H7 (cell line): ENCODE measurements around the gene CDK19. TPM values are rescaled to one million over a fixed set of nuclear protein-coding genes. Genes with fewer than 3 reads are reported as not detected.
"Not testable (repeated sequence)": the region's sequence is repeated elsewhere in the genome, so short reads cannot be mapped to it uniquely, and the experiment has no call there.

ENCODE experiments used
- DNase-seq: peaks from one replicate; pipeline ENCODE4 v3.0.0; 2012
- H3K27me3 ChIP-seq: 2 replicates; pipeline ENCODE4 v1.6.0; 2011; ENCODE audit warnings: mild to moderate bottlenecking, low read length; ENCODE audit not compliant: control insufficient read depth, insufficient read depth
- H3K36me3 ChIP-seq: replicated peaks from 2 replicates; pipeline ENCODE4 v1.5.1; 2011; ENCODE audit warnings: low read length; ENCODE audit not compliant: control insufficient read depth, insufficient read depth
- H3K4me3 ChIP-seq: 2 replicates; pipeline ENCODE4 v1.5.1; 2011; ENCODE audit warnings: low read depth, mild to moderate bottlenecking, control low read depth, low read length, moderate library complexity; ENCODE audit not compliant: insufficient read depth
- total RNA-seq: library from RNA; depleted of rRNA; stranded (reverse); fragments of >200 nt; shearing (Covaris generic); gene quantifications from 2 replicates; pipeline ENCODE4 v1.2.3, GENCODE V29; 2014

CDK19 gene
- total RNA-seq, 1 experiment from 2014 or later: 2.3 TPM

DNA sequence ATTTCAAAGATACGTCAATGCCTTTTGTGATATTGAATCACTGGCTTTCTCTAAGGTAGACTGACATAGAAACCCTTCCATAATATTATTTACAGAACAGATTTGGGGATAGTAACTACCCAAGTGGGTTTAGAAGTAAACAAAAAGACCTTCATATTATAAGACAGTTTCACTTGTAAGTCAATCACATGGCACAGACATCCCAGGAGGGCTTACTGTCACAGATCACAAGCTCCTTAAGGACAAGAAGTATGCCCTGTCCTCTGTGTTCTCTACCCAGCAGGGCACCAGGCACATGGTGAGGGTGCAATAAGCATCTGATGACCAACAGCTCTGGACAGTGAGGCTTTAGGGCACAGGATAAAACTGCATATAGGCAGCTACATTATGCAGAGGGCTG is 203.0 kb downstream of the CDK19 start:
- Histone ChIP-seq H3K36me3 (no peaks in the 10 kb centered on the region), H3K4me3 (no peak overlapping the region), H3K27me3 (no peaks in the 10 kb centered on the region)
- DNase-seq: no peak

DNA sequence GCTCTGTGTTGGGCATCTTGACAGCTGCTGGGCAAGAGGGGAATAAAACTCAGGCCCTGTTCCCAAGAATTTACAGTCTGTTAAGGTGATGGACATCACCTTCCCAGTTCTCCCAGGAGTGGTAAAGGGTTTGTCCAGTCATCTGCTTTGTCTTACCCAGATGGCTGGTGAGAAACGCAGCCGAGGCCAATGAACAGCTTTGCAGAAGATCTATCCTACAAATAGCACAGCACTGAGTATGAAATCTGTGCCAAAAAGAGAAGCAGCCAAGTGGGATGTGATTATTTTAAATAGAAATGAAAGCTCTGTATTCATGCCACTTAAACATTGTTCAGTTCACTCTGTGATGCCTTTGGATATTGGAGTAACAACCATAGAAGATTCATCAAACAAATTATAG is 206.2 kb downstream of the CDK19 start:
- Histone ChIP-seq H3K36me3 (no peaks in the 10 kb centered on the region), H3K4me3 (no peak overlapping the region), H3K27me3 (no peaks in the 10 kb centered on the region)
- no peak for DNase-seq

DNA sequence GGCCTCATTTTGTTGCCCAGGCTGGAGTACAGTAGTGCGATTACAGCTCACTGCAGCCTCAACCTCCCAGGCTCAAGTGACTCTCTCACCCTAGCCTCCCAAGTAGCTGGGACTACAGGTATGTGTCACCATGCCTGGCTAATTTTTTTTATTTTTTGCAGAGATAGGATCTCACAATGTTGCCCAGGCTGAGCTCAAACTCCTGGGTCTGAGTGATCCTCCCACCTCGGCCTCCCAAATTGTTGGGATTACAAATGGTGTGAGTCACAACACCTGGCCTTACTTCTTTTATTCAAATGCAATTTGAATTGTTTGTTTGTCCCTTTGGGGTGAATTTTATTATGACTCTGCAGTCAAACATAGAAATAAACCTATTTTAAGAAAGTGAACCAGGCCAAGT is 207.1 kb downstream of the CDK19 start:
- no peaks in the 10 kb centered on the region for H3K27me3 ChIP-seq
- no peak overlapping the region for H3K4me3 ChIP-seq
- no peak for DNase-seq
- no peaks in the 10 kb centered on the region for H3K36me3 ChIP-seq

DNA sequence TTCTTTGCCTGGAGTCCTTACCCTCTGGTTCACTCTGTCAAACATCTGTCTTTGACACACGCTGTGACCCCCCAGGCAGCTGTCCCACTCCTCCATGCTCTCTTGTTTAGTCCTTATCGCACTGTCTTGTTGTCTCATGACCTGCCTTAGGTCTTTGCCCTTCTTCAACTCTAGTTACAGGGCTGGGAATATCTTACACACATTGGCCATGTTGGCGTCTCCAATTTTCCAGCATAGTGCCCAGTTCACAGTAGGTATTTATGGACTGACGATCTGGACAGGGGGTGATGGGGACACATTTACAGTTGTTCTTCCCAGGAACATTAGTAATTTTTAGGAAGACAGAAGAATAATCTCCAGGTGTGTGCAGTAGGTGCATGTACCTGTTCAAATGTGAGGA is 209.1 kb downstream of the CDK19 start:
- Histone ChIP-seq H3K27me3 (no peaks in the 10 kb centered on the region), H3K4me3 (no peak overlapping the region), H3K36me3 (no peaks in the 10 kb centered on the region)
- DNase-seq: no peak

DNA sequence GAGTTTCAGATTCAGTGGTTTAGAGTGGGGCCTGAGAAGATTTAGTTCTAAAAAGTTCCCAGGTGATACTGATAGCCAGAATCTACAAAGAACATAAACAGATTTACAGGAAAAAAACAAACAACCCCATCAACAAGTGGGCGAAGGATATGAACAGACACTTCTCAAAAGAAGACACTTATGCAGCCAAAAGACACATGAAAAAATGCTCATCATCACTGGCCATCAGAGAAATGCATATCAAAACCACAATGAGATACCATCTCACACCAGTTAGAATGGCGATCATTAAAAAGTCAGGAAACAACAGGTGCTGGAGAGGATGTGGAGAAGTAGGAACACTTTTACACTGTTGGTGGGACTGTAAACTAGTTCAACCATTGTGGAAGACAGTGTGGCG is 214.6 kb downstream of the CDK19 start:
- not testable (repeated sequence) for H3K36me3 ChIP-seq, H3K4me3 ChIP-seq, DNase-seq, H3K27me3 ChIP-seq

DNA sequence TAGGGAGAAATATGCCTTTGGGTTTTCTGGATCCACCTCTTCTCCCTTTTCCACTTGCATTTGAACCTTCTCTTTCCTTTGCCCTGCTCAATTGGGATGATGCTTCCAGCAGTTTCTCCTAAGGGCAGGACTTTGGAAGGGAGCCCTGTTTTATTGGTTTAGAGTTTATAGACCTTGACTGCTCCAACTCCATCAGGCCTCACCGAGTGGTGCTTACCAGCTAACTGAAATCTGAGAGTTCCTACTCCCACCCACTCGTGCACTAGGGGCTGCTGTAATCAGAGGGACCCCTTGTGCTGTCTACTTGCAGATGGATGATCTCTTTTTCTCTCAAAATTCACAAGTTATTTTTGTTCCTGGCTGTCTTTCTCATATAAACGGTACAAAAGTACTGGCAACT is 217.5 kb downstream of the CDK19 start:
- Histone ChIP-seq H3K27me3 (no peaks in the 10 kb centered on the region), H3K4me3 (no peak overlapping the region), H3K36me3 (no peaks in the 10 kb centered on the region)
- DNase-seq: no peak

DNA sequence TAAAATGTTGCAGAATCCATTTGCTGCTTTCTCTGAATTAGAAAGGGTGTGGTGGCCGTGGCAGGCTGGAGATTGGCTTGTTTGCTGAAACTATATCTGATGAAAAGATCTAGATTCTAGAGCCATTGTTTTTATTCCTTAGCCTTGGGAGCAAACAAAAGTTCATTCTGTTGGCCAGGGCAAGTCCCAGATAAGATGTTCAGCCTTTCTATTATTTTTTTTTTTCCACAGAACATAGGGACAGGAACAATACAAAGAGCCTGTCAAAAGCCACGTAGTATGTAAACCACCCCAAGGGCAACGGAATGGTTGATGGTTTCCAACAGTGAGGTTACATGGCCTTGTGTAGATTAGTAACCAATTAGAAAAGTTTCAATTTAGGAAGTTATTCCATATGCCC is 218.9 kb downstream of the CDK19 start:
- no peak overlapping the region for H3K4me3 ChIP-seq

DNA sequence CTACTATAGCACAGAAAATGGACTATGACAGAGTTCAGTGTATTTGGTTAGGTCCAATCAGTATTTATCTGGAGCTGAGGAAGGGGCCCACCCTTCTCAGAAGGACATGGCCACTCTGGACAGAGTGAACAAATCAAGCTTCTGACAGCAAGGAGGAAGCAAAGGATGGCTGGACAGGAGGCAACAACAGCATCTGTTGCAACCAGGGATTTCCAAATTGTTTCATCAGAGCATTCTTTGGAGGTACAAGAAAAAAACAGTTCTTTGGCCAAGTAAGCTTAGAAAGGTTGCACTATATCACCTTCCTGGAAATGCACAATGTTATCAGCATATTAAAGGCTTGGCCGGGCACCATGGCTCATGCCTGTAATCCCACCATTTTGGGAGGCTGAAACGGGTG is 220.2 kb downstream of the CDK19 start:
- H3K27me3 ChIP-seq: no peaks in the 10 kb centered on the region
- no peak overlapping the region for H3K4me3 ChIP-seq
- no peaks in the 10 kb centered on the region for H3K36me3 ChIP-seq
- DNase-seq: no peak

More for the DNA sequence above, 218.9 kb downstream of the CDK19 start:
- H3K36me3 ChIP-seq: no peaks in the 10 kb centered on the region
- no peaks in the 10 kb centered on the region for H3K27me3 ChIP-seq
- DNase-seq: no peak

DNA sequence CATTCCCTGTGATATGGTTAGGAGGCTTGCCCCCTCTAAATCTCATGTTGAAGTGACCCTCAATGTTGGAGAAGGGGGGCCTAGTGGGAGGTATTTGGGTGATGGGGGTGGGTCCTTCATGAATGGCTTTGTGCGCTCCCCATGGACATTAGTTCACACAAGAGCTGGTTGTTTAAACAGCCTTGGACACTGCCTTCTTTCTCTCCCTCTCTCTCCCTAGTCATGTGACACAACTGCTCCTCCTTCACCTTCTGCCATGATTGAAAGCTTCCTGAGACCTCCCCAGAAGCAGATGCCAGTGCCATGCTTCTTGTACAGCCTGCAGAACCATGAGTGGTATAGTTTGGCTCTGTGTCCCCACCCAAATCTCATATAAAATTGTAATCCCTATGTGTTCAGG is 221.6 kb downstream of the CDK19 start:
- Histone ChIP-seq H3K27me3 (no peaks in the 10 kb centered on the region), H3K4me3 (no peak overlapping the region), H3K36me3 (no peaks in the 10 kb centered on the region)
- no peak for DNase-seq

DNA sequence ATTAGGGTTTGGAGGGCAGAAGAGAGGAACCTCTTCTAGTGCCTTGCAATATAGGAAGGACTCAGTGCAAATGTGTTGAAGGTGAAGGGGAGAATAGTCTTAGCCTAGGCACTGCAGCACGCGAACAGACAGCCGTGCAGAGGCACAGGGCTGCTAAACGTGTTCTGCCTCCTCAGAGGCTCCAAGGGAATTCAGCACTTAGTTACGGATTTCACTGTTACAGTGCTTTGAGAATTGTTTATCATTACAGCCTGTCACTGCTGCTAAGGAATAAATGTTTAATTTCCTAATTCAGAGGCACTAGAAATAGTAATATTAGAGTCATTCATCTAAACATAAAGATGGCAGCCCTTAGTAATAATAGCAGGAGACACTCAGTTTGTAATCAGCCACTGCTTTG is 222.5 kb downstream of the CDK19 start:
- DNase-seq: no peak
- Histone ChIP-seq H3K36me3 (no peaks in the 10 kb centered on the region), H3K4me3 (no peak overlapping the region), H3K27me3 (no peaks in the 10 kb centered on the region)

DNA sequence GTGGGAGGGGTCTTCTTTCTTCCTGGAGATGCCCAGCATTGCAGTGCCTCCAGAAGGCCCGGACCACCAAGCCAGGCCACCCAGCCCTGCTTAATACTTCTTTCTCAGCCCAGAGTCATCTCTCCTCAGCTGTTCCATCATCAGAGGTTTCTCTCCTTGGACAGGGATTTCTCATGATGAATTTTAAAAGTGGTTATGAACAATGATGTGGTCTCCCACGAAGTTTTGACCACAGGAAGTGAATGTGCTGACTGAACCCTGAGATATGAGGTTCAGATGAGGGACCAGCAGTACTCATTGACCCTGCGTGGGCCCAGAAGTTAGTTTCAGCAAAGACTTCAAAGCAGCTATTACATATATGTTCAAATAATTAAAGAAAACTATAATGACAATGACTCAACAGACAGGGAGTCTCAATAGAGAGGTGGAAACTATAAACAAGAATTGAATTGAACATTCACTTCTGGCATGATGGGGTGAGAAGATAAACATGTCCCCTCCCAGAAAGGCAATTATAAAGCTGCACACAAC is 224.4 kb downstream of the CDK19 start:
- Histone ChIP-seq H3K36me3 (no peaks in the 10 kb centered on the region), H3K27me3 (no peaks in the 10 kb centered on the region), H3K4me3 (no peak overlapping the region)
- no peak for DNase-seq

DNA sequence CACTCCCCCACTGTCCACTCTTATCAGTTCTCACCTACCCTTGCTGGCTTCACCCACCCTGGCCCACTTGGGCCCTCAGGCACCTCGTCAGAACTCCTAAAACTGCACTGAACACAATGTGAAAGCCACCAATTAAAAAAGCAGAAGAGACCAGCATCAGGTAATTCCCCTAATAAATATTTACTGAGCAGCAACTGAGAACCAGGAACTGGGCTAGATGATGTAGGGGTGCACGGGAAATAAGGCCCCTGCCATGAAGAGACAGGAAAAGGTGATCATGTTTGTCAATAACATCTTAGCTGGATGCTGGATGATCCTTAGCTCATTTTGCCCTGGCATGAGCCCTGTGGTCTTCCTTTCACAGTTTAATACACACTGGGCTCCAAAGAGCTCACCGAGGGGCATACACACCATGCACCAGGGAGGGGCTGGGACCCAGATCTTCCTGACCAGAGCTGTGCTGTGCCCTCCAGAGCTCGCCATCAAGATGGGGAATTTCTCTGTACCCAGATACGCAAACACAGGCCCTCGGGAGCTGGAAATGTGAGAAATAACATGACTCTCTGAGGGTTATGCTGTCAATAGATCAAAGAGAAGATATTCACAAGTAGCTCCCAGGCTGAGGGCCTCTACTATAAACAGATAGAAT is 225.3 kb downstream of the CDK19 start:
- Histone ChIP-seq H3K27me3 (no peaks in the 10 kb centered on the region), H3K36me3 (no peaks in the 10 kb centered on the region), H3K4me3 (no peak overlapping the region)
- DNase-seq: no peak

DNA sequence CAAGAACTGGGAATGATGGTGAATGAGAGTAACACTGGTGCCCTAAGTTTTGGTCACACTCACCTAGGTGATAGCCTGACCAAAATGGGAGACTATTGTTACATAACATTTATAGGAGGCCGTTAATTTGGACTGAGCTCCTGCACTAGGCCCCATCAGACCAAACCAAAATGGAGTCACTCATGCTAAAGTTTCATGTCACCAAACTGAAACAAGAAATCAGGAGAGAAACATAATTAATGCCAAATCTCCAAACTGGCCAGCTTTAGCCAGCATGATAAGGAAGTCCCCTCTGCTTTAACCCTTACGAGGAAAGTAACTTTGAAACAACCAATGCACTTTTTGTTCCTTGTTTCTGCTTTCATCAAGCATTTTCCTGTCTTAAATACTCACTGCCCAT is 227.9 kb downstream of the CDK19 start:
- H3K36me3 ChIP-seq: no peaks in the 10 kb centered on the region
- DNase-seq: no peak
- no peaks in the 10 kb centered on the region for H3K27me3 ChIP-seq
- no peak overlapping the region for H3K4me3 ChIP-seq

DNA sequence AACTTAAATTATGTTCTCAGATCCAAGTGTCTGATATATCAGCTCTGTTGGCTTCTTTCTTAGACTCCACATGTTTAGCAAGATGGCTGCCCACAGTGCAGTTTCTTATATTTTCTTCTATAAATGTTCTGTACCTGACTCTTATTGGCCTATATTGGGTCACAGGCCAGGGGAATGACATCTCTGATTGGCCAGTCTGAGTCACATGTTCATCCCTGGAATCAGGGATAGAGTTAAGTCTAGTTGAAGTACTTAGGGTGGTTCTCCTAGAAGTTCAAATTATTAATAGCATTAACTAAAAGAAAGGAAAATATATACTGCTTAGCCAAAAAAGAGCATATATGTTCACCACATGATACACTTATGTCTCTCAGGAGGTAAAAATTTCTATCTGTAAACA is 233.6 kb downstream of the CDK19 start:
- no peak for DNase-seq
- Histone ChIP-seq H3K27me3 (no peaks in the 10 kb centered on the region), H3K4me3 (no peak overlapping the region)

DNA sequence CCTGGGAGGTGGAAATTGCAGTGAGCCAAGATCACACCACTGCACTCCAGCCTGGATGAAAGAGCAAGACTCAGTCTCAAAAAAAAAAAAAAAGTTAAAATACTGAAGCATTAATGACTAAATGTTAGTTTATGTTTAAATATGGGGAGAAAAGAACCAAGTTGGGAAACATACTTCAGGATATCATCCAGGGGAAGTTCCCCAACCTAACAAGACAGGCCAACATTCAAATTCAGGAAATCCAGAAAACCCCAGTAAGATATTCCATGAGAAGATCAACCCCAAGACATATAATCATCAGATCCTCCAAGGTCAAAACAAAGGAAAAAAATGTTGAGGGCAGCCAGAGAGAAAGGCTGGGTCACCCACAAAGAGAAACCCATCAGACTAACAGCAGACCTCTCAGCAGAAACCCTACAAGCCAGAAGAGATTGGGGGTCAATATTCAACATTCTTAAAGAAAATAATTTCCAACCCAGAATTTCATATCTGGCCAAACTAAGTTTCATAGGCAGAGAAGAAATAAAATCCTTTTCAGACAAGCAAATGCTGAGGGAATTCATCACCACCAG is 237.6 kb downstream of the CDK19 start:
- not testable (repeated sequence) for H3K4me3 ChIP-seq

More for the DNA sequence above, 233.6 kb downstream of the CDK19 start:
- H3K36me3 ChIP-seq: no peaks in the 10 kb centered on the region

More for the DNA sequence above, 237.6 kb downstream of the CDK19 start:
- not testable (repeated sequence) for DNase-seq, H3K36me3 ChIP-seq, H3K27me3 ChIP-seq
